Astrocyte of the cerebellum (primary cell): ENCODE data around the gene GLI3.
A peak's percentile ranks its signal among the peaks of the same experiment; 100 is the strongest.

ENCODE experiments used
- DNase-seq: peaks from one replicate; pipeline ENCODE4 v3.0.0-alpha.2; 2011; ENCODE audit warnings: low read depth
- H3K4me3 ChIP-seq: 2 replicates; pipeline ENCODE4 v1.5.1; 2011; ENCODE audit warnings: mild to moderate bottlenecking, low read depth, low read length, moderate library complexity
- in situ Hi-C: cut with HindIII; loops from 2 replicates; pipeline ENCODE4 v1.10.0; 2017; ENCODE audit warnings: low sequenced_read_pairs
- TF ChIP-seq, protein P1 (sequence below): IDR thresholded peaks from 2 replicates; pipeline ENCODE4 v1.5.1; 2012; ENCODE audit warnings: low read length, low read depth, moderate library complexity, mild to moderate bottlenecking; ENCODE audit errors: missing control alignments

GLI3 gene

DNA sequence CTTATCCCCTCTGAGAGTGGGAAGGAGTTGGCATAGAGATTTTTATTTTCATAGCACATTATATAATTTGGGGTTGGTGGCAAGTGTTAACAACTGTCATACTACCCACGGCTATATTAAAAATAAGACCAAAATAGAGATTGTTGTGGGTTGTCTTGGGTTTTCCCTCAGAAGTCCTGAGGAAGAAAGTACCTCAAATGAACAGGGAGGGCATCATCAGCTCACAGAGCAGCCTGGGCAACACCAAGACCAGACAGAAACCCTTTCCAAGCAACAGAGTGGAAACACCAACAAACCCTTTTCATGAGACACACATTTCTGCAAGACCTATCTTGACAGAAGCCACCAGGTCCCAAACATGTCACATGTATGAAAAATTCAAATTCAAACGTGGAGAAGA lies 121.2 kb downstream of the GLI3 start:
- no peak for DNase-seq
- in situ Hi-C loops, result no loop called here
- no peak overlapping the region for H3K4me3 ChIP-seq
- TF ChIP-seq, protein P1, sequence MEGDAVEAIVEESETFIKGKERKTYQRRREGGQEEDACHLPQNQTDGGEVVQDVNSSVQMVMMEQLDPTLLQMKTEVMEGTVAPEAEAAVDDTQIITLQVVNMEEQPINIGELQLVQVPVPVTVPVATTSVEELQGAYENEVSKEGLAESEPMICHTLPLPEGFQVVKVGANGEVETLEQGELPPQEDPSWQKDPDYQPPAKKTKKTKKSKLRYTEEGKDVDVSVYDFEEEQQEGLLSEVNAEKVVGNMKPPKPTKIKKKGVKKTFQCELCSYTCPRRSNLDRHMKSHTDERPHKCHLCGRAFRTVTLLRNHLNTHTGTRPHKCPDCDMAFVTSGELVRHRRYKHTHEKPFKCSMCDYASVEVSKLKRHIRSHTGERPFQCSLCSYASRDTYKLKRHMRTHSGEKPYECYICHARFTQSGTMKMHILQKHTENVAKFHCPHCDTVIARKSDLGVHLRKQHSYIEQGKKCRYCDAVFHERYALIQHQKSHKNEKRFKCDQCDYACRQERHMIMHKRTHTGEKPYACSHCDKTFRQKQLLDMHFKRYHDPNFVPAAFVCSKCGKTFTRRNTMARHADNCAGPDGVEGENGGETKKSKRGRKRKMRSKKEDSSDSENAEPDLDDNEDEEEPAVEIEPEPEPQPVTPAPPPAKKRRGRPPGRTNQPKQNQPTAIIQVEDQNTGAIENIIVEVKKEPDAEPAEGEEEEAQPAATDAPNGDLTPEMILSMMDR, result peak; percentile 5

DNA sequence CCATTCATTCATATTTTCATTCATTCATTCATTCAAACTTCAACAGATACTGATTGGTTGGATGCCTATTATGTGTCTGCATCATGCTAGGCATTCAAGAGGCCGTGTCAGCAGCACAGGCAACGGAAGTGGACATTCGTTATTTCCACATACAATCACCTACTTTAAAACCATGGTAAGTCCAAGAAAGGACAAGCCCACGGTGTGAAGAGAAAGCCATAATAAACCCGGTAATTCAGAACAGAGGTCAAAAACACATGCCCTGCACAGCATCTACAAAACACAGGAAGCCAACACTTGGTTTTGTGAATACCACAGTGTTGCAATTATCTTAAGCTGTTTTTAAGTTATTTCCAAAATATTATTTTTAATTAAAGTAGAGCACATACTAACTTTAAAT lies 126.7 kb downstream of the GLI3 start:
- no peak overlapping the region for H3K4me3 ChIP-seq
- in situ Hi-C loops, result no loop called here
- TF ChIP-seq, protein P1, result no peak
- DNase-seq, result no peak

DNA sequence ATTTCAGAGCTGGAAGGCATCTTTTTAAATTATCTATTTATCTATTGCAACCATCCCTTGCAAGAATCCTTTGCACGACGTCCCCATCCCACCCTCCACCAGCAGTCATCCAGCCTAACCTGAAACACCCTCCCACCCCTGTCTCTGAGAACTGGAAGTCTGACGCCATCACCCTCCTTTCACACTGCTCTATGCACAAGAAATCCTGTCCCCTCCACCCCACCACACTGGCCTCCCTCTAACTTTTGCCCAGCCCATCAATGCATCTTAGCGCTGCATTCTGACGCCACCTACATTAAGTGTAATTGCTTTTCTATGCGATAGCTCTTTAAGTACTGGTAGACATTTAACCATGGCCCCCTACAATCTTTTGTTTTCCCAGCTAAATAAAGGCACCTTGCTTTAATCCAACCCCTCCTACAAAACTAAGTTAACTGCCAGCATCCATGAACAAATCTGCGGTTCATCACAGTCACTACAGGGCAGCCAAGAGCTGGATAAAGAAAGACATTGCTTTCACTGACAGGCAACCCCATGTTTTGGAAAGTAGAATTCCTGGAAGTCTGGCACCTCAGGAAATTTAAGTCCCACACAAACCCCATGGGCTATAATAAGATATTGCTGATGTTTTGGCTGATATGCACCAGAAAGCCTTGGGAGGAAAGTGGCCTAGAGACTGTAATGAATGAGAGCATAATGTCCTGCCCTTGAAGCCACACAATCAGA lies 128.0 kb downstream of the GLI3 start:
- in situ Hi-C loops, result no loop called here
- H3K4me3 ChIP-seq, result no peak overlapping the region
- TF ChIP-seq, protein P1, result no peak
- no peak for DNase-seq

DNA sequence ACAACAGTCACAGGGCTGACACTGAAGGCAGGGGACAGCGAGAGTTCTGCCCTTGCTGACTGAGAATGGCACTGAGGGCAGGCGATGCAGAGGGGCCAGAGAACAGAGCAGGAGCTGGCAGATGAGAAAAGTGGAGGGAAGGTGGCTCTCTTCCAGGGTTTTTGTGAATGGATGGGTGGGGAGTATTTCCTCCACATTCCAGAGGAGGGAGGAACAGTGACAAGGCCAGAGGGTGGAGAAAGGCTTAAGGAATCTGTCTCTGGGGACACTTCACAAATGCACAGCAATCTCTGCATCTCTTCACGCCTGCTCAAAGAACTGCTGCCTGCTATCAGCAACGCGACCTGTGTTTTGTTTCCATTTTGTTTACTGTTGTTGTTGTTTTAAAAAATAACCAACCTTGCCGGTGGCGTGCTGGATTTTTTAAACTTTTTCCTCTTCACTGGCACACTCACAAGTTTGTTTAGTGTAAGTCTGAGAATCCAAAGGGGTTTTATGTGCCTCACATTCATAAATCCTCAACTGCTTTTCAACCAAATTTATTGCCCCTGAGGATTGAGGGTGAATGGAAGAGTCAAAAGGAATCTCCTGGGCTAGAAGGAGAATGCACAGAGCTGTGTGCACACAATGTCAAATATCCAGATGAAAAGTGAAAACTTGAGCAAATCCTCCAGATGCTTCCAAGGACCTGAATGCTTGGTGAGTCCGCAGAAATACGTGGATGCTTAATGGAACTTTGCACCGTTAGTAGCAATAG lies 129.3 kb downstream of the GLI3 start:
- DNase-seq, result no peak
- TF ChIP-seq, protein P1, result no peak
- no peak overlapping the region for H3K4me3 ChIP-seq
- in situ Hi-C loops, result no loop called here

DNA sequence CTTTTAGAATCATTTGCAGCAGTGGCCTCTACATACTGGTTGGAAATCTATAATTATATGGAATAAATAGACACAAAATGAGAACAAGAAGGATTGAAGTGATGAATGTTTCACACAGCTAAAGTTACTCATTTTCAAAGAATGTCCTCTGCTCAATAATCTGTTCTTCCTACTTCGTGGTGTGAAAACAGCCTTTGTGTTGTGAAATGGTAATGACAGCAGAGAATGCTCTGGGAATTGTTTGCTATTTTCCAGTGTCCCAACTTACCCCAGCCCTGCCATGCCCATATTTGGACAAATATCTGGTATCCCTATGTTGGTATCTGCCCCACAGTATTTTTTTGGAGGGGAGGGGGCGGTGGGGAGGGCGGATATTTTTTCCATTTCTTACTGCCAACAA lies 130.4 kb downstream of the GLI3 start:
- in situ Hi-C loops, result no loop called here
- no peak overlapping the region for H3K4me3 ChIP-seq
- TF ChIP-seq, protein P1, result no peak
- DNase-seq, result no peak

DNA sequence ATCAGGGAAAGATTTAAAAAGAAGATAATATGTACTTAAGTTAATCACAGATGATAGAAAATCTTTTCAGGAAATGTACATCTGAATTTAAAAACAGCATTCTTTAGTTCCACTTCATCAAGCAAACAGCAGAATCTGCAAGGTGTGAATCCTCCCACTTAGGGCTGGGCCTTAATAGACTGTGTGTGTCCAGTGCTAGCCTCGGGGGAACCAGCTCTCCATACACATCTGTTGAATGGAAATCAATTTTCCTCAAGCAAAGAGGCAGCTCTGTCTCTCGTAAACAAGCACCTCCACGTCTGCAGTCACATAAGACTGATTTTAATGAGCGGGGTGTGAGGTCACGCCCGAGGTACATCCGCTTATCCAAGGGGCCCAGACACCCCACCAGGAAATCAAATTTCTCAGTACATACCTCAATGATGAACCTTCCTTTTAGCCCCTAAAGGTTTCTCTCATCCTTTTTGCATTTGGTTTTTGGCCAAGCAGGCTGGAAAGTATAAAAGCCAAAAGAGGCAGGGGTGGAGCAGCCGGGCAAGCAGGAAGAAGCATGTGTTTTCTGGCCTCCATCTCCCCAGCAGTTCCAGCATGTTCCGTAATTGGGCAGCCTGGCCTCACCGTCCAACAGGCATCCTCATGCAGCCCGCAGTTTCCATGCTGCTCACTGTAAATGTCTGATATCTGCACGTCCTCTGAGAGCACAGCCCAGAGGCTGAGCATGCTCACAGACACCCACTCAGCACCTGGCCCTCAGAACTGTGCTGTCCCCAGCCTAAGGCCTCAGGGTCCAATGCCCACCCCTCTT lies 131.3 kb downstream of the GLI3 start:
- TF ChIP-seq, protein P1, result no peak
- in situ Hi-C loops, result no loop called here

More for the DNA sequence above, 131.3 kb downstream of the GLI3 start:
- no peak overlapping the region for H3K4me3 ChIP-seq
- DNase-seq, result no peak
